Endodermal cell (in vitro differentiated cells): ENCODE results near the gene PADI2. TPM values are rescaled to one million over a fixed set of nuclear protein-coding genes. Genes with fewer than 3 reads are reported as not detected.

ENCODE experiments used
- DNase-seq: peaks from one replicate; pipeline ENCODE4 v3.0.0-alpha.2; 2017
- H3K27ac ChIP-seq: 2 replicates; pipeline ENCODE4 v1.5.1; 2013; ENCODE audit warnings: mild to moderate bottlenecking, low read depth, low read length, moderate library complexity
- H3K27me3 ChIP-seq: 2 replicates; pipeline ENCODE4 v1.6.1; 2013; ENCODE audit warnings: mild to moderate bottlenecking, low read length, moderate library complexity; ENCODE audit not compliant: insufficient read depth, control insufficient read depth, poor library complexity, severe bottlenecking
- H3K36me3 ChIP-seq: 2 replicates; pipeline ENCODE4 v1.7.0; 2013; ENCODE audit warnings: mild to moderate bottlenecking, low read length, moderate library complexity; ENCODE audit not compliant: control insufficient read depth, insufficient read depth
- H3K4me1 ChIP-seq: one replicate; pipeline ENCODE4 v1.7.0; 2013; ENCODE audit warnings: low read length; ENCODE audit not compliant: control insufficient read depth, insufficient read depth
- H3K4me3 ChIP-seq: 2 replicates; pipeline ENCODE4 v1.5.1; 2013; ENCODE audit warnings: mild to moderate bottlenecking, low read length, moderate library complexity
- H3K9ac ChIP-seq: 2 replicates; pipeline ENCODE4 v1.6.1; 2013; ENCODE audit warnings: mild to moderate bottlenecking, low read length, moderate library complexity; ENCODE audit not compliant: poor library complexity, severe bottlenecking; ENCODE audit errors: extremely low read depth
- H3K9me3 ChIP-seq: 2 replicates; pipeline ENCODE4 v1.6.1; 2013; ENCODE audit warnings: mild to moderate bottlenecking, low read length, moderate library complexity; ENCODE audit not compliant: control insufficient read depth
- H3K27ac Mint-ChIP-seq: 2 replicates; pipeline ENCODE4 v1.8.0; 2020; ENCODE audit warnings: mixed read lengths
- H3K27me3 Mint-ChIP-seq: 2 replicates; pipeline ENCODE4 v1.8.0; 2021; ENCODE audit warnings: mild to moderate bottlenecking, mixed read lengths; ENCODE audit not compliant: insufficient read depth
- H3K36me3 Mint-ChIP-seq: 2 replicates; pipeline ENCODE4 v1.8.0; 2020; ENCODE audit warnings: low read depth, mixed read lengths
- H3K4me1 Mint-ChIP-seq: 2 replicates; pipeline ENCODE4 v1.8.0; 2020; ENCODE audit warnings: mixed read lengths
- H3K4me3 Mint-ChIP-seq: 2 replicates; pipeline ENCODE4 v1.8.0; 2020; ENCODE audit warnings: mild to moderate bottlenecking, moderate library complexity, mixed read lengths
- H3K9me3 Mint-ChIP-seq: 2 replicates; pipeline ENCODE4 v1.8.0; 2020; ENCODE audit warnings: mild to moderate bottlenecking, mixed read lengths
- CTCF ChIP-seq: fragments of 200-600 bp; sonication (generic); conservative IDR thresholded peaks from 2 replicates; pipeline ENCODE4 v1.5.0; 2021; ENCODE audit warnings: antibody characterized with exemption, mild to moderate bottlenecking
- WGBS, 2 experiments: methylation state at CpG; one replicate each; pipeline versions ENCODE4 v1.1.5 to v1.1.7; 2013; ENCODE audit warnings: missing lambda C conversion rate in 2 of 2, mixed read lengths in 1 of 2; ENCODE audit not compliant: insufficient coverage in 1 of 2, insufficient read length in 1 of 2; 5-methylcytosine and 5-hydroxymethylcytosine counted together
- total RNA-seq, 2 donors: library from RNA; stranded (reverse); fragmentation: NEBNext Ultra II Directional in 1 of 2; extraction: Animal tissue kit (Norgen Biotek cat#: 25700) in 1 of 2; gene quantifications; 2 replicates in 1 of 2; 3 replicates in 1 of 2; pipeline ENCODE4 v1.2.1, GENCODE V29; 2021

PADI2 gene
- total RNA-seq, 2 donors from 2014 or later = 2.0 to 2.7 TPM

- no peak overlapping the region for H3K4me3 Mint-ChIP-seq
- H3K4me3 ChIP-seq = no peak overlapping the region
- no peaks in the 10 kb centered on the region for H3K27me3 Mint-ChIP-seq
Measured at GRCh38 chr1:17028662-17029188, 90.5 kb downstream of the PADI2 start.

GRCh38 chr1:17027900-17028299, 91.4 kb downstream of the PADI2 start:
- Histone ChIP-seq H3K4me1 (no peaks in the 10 kb centered on the region), H3K27ac (no peak overlapping the region), H3K36me3 (peaks cover 70% of the 10 kb centered on the region), H3K27me3 (no peaks in the 10 kb centered on the region), H3K4me3 (no peak overlapping the region), H3K9me3 (no peaks in the 10 kb centered on the region), H3K9ac (no peak overlapping the region)
- Mint-ChIP-seq H3K36me3 (peaks cover 60% of the 10 kb centered on the region), H3K9me3 (no peaks in the 10 kb centered on the region), H3K4me1 (no peaks in the 10 kb centered on the region), H3K27ac (no peak overlapping the region), H3K27me3 (no peaks in the 10 kb centered on the region), H3K4me3 (no peak overlapping the region)
- WGBS, 2 experiments = 89% methylated on average over 2 of the region's 2 CpGs; no CpG with 5 or more reads in 1 of the 2 experiments
- DNase-seq = peak; percentile 1
- TF ChIP-seq CTCF = no peak

More at GRCh38 chr1:17028662-17029188, 90.5 kb downstream of the PADI2 start:
- peaks cover 57% of the 10 kb centered on the region for H3K36me3 Mint-ChIP-seq
- no peaks in the 10 kb centered on the region for H3K9me3 Mint-ChIP-seq
- Histone ChIP-seq H3K27ac (no peak overlapping the region), H3K9ac (no peak overlapping the region), H3K4me1 (no peaks in the 10 kb centered on the region), H3K27me3 (no peaks in the 10 kb centered on the region), H3K36me3 (peaks cover 69% of the 10 kb centered on the region), H3K9me3 (no peaks in the 10 kb centered on the region)
- 91 to 98% methylated on average over 2 to 5 of the region's 5 CpGs for WGBS, 2 experiments
- H3K4me1 Mint-ChIP-seq = no peaks in the 10 kb centered on the region
- TF ChIP-seq CTCF = no peak
- DNase-seq = peak; percentile 22
- no peak overlapping the region for H3K27ac Mint-ChIP-seq

- H3K9me3 ChIP-seq = no peaks in the 10 kb centered on the region
- no peaks in the 10 kb centered on the region for H3K9me3 Mint-ChIP-seq
- H3K27ac Mint-ChIP-seq = no peak overlapping the region
- no peak for DNase-seq
- 94 to 97% methylated on average over 5 of the region's 5 CpGs for WGBS, 2 experiments
- H3K9ac ChIP-seq = no peak overlapping the region
- H3K4me1 Mint-ChIP-seq = no peaks in the 10 kb centered on the region
- no peak for TF ChIP-seq CTCF
- peaks cover 70% of the 10 kb centered on the region for H3K36me3 ChIP-seq
- no peak overlapping the region for H3K4me3 ChIP-seq
- H3K36me3 Mint-ChIP-seq = peaks cover 60% of the 10 kb centered on the region
- no peak overlapping the region for H3K27ac ChIP-seq
- H3K27me3 Mint-ChIP-seq = no peaks in the 10 kb centered on the region
- no peaks in the 10 kb centered on the region for H3K4me1 ChIP-seq
- H3K4me3 Mint-ChIP-seq = no peak overlapping the region
- no peaks in the 10 kb centered on the region for H3K27me3 ChIP-seq
Measured at GRCh38 chr1:17027403-17027802, 91.8 kb downstream of the PADI2 start.
